GM18870 (cell line): ENCODE results near the gene CLEC1A.
"Not testable (repeated sequence)": the region's sequence is repeated elsewhere in the genome, so short reads cannot be mapped to it uniquely, and the experiment has no call there.

ENCODE experiments used
- ATAC-seq: cut with Tn5 transposase; IDR thresholded peaks from one replicate; pipeline ENCODE4 v1.9.1; 2021; ENCODE audit warnings: moderate library complexity; ENCODE audit not compliant: unreplicated experiment

The CLEC1A gene

GRCh38 chr12:10052193-10052913, 46.4 kb downstream of the CLEC1A start:
- peak; percentile 43 for ATAC-seq

GRCh38 chr12:10048526-10048925, 50.3 kb downstream of the CLEC1A start:
- ATAC-seq: no peak

GRCh38 chr12:10042167-10042566, 56.6 kb downstream of the CLEC1A start:
- no peak for ATAC-seq

- no peak for ATAC-seq
Measured at GRCh38 chr12:10033783-10034545, 64.8 kb downstream of the CLEC1A start.

- ATAC-seq: no peak
Measured at GRCh38 chr12:10031771-10032175, 67.0 kb downstream of the CLEC1A start.

- ATAC-seq: no peak
Measured at GRCh38 chr12:10031321-10031720, 67.5 kb downstream of the CLEC1A start.

GRCh38 chr12:10030446-10030845, 68.3 kb downstream of the CLEC1A start, which contains the start of gene CLEC9A:
CLEC9A (plus strand) TSS chr12:10030682; CDS start chr12:10052688, 22,006 bp downstream.
- ATAC-seq: no peak

- no peak for ATAC-seq
Measured at GRCh38 chr12:10027721-10028120, 71.1 kb downstream of the CLEC1A start.

GRCh38 chr12:10027311-10027710, 71.5 kb downstream of the CLEC1A start:
- ATAC-seq: no peak

GRCh38 chr12:10026666-10027065, 72.1 kb downstream of the CLEC1A start:
- not testable (repeated sequence) for ATAC-seq

- no peak for ATAC-seq
Measured at GRCh38 chr12:10025236-10025635, 73.5 kb downstream of the CLEC1A start.

GRCh38 chr12:10021342-10021741, 77.4 kb downstream of the CLEC1A start:
- no peak for ATAC-seq
